ENCODE data around the gene TTC39C. TPM values are rescaled to one million over a fixed set of nuclear protein-coding genes. Genes with fewer than 3 reads are reported as not detected.

The TTC39C gene
- total and polyA plus RNA-seq, 2 experiments from 2014 or later: 69.4 to 136 TPM

- peaks cover 3% of the 10 kb centered on the region; the same call in 1 of the 2 replicates for H3K79me2 ChIP-seq (replicated peaks; ENCODE audit: insufficient read depth)
- Mint-ChIP-seq H3K36me3 (ENCODE audit: low read depth) (peaks cover 19% of the 10 kb centered on the region), H3K27me3 (ENCODE audit: insufficient read depth, low read depth, poor library complexity) (no peaks in the 10 kb centered on the region), H3K27ac (no peak overlapping the region), H3K4me3 (no peak overlapping the region), H3K4me1 (no peaks in the 10 kb centered on the region), H3K9me3 (no peaks in the 10 kb centered on the region)
- peaks cover 3% of the 10 kb centered on the region; the same call in 1 of the 2 replicates for H3F3A ChIP-seq (replicated peaks; ENCODE audit: low read depth)
- no peak overlapping the region for H2AFZ ChIP-seq
- DNase-seq (ENCODE audit: low spot score): no peak
- no peaks in the 10 kb centered on the region for H4K20me1 ChIP-seq (replicated peaks; ENCODE audit: insufficient read depth)
- no peak overlapping the region for H3K27ac ChIP-seq (ENCODE audit: low read depth)
- H3K36me3 ChIP-seq (ENCODE audit: insufficient read depth): peaks cover 48% of the 10 kb centered on the region
- TF ChIP-seq REST (IDR thresholded peaks at IDR 0.05; ENCODE audit: unreplicated experiment): no peak
- TF ChIP-seq ZNF331 (CRISPR knock-in tag; IDR thresholded peaks at IDR 0.05; ENCODE audit: low read depth): no peak
- TF ChIP-seq JUNB (IDR thresholded peaks at IDR 0.05; ENCODE audit: unreplicated experiment): no peak
- TF ChIP-seq EZH2phosphoT487 (IDR thresholded peaks at IDR 0.05; ENCODE audit: unreplicated experiment): no peak
- no peak for TF ChIP-seq ZNF114 (CRISPR knock-in tag; IDR thresholded peaks at IDR 0.05)
- TF ChIP-seq STAT1 (IDR thresholded peaks at IDR 0.05; ENCODE audit: unreplicated experiment): no peak
- TF ChIP-seq NANOG (IDR thresholded peaks at IDR 0.05; ENCODE audit: borderline replicate concordance): no peak
- no peak for TF ChIP-seq ZNF462 (CRISPR knock-in tag; IDR thresholded peaks at IDR 0.05)
- no peak for TF ChIP-seq EZH2 (IDR thresholded peaks at IDR 0.05; ENCODE audit: low read depth, unreplicated experiment)
- TF ChIP-seq ETS1 (IDR thresholded peaks at IDR 0.05): no peak
- no peak for TF ChIP-seq CREB1 (CRISPR knock-in tag; IDR thresholded peaks at IDR 0.05; ENCODE audit: low read depth)
- TF ChIP-seq POLR2AphosphoS5 (IDR thresholded peaks at IDR 0.05; ENCODE audit: low read depth): no peak
- TF ChIP-seq CTCF (conservative IDR thresholded peaks at IDR 0.05; ENCODE audit: low read depth in 2 of 2): no peak
- H3K27me3 ChIP-seq (ENCODE audit: insufficient read depth): no peaks in the 10 kb centered on the region
- H3K4me3 ChIP-seq: no peak overlapping the region
- no peaks in the 10 kb centered on the region for H3K4me1 ChIP-seq (ENCODE audit: insufficient read depth)
- no peaks in the 10 kb centered on the region for H3K9me2 ChIP-seq (ENCODE audit: insufficient read depth)
- ATAC-seq: no peak
- H3K4me2 ChIP-seq: no peak overlapping the region
Measured at GRCh38 chr18:24121625-24122024, 107.1 kb downstream of the TTC39C start.

All from GM23338 (cell line).